Activated CD8-positive, alpha-beta memory T cell treated with anti-CD3 and anti-CD28 coated beads, Interleukin-2, amount 10 ng/mL, durations not matched to agents 7 days and 5 days (primary cell): ENCODE results near the gene ARL13B. TPM values are rescaled to one million over a fixed set of nuclear protein-coding genes. Genes with fewer than 3 reads are reported as not detected.
A peak's percentile ranks its signal among the peaks of the same experiment; 100 is the strongest.
"Not testable (repeated sequence)": the region's sequence is repeated elsewhere in the genome, so short reads cannot be mapped to it uniquely, and the experiment has no call there.

Experiments
- ATAC-seq: fragments of 150-1000 bp; cut with Tn5 transposase; one replicate; pipeline ENCODE4 v1.10.0; 2021; ENCODE audit warnings: moderate library complexity
- CTCF ChIA-PET: fragments of 350-600 bp; sonication (Branson Sonifier 250); formaldehyde crosslinking; loops from one replicate; lab custom pipeline; 2021; ENCODE audit warnings: antibody characterized with exemption; lab: Charles Lee
- DNase-seq: peaks from one replicate; pipeline ENCODE4 v3.0.0-alpha.2; 2020
- H3K27ac Mint-ChIP-seq: one replicate; pipeline ENCODE4 v1.8.0; 2021; ENCODE audit warnings: mild to moderate bottlenecking, mixed read lengths
- H3K27me3 Mint-ChIP-seq: one replicate; pipeline ENCODE4 v1.8.0; 2021; ENCODE audit warnings: mixed read lengths
- H3K36me3 Mint-ChIP-seq: one replicate; pipeline ENCODE4 v1.8.0; 2021; ENCODE audit warnings: mild to moderate bottlenecking, mixed read lengths
- H3K4me1 Mint-ChIP-seq: one replicate; pipeline ENCODE4 v1.8.0; 2021; ENCODE audit warnings: mixed read lengths
- H3K4me3 Mint-ChIP-seq: one replicate; pipeline ENCODE4 v1.8.0; 2021; ENCODE audit warnings: mild to moderate bottlenecking, moderate library complexity, mixed read lengths
- H3K9me3 Mint-ChIP-seq: one replicate; pipeline ENCODE4 v1.8.0; 2022; ENCODE audit warnings: low read depth, mixed read lengths
- total RNA-seq, 2 experiments: library from RNA; stranded (reverse); gene quantifications; one replicate each; pipeline ENCODE4 v1.2.3, GENCODE V29; 2021

The ARL13B gene
- total RNA-seq, 2 experiments from 2014 or later = 13.8 to 15.6 TPM

DNA sequence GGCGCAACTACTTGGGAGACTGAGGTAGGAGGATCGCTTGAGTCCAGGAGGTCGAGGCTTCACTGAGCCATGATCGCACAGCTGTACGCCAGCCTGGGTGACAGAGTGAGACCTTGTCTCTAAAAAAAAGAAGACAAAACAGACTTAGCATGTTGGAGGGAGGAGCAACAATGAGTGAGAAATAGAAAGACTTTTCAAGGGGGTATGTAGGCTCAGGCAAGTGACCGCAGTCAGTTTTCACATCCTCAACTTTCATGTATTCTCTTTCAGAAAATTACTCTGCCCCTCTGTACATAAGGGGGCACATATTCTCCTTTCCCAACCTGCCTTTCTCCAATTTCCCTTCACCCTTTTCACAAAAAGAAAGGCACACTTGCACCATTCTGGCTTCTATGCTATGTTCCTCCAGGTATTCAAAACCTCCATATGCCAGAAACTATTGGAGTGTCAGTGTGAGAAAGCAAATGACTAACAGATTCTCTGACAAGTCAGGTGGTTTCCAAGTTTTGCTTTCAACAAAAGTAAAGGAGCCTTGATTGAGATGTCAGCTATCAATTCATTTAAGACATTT is 90.5 kb downstream of the ARL13B start:
- H3K36me3 Mint-ChIP-seq = peaks cover 58% of the 10 kb centered on the region
- H3K4me3 Mint-ChIP-seq = no peak overlapping the region
- CTCF ChIA-PET = interaction anchor here (1.1 to 4.6 kb wide), 6 partner anchors 7 to 91 kb away, joined by 3 to 31 read pairs (median 4); partner anchors contain the start of genes ARL13B, DHFR2, NSUN3 and STX19
- peaks cover 57% of the 10 kb centered on the region for H3K4me1 Mint-ChIP-seq
- H3K27ac Mint-ChIP-seq = peak overlapping the region; percentile 48
- H3K27me3 Mint-ChIP-seq = no peaks in the 10 kb centered on the region
- ATAC-seq = no peak
- no peak for DNase-seq
- H3K9me3 Mint-ChIP-seq = peaks cover 8% of the 10 kb centered on the region

GRCh38 chr3:94071713-94072284 is 91.8 kb downstream of the ARL13B start:
- H3K9me3 Mint-ChIP-seq = peaks cover 8% of the 10 kb centered on the region
- peak overlapping the region; percentile 78 for H3K27ac Mint-ChIP-seq
- ATAC-seq = peak; percentile 95
- peak; percentile 61 for DNase-seq
- H3K4me1 Mint-ChIP-seq = peaks cover 44% of the 10 kb centered on the region
- peaks cover 59% of the 10 kb centered on the region for H3K36me3 Mint-ChIP-seq
- CTCF ChIA-PET = interaction anchor here (0.6 to 4.6 kb wide), 4 partner anchors 8 to 76 kb away, joined by 3 to 31 read pairs (median 9); partner anchors contain the start of genes DHFR2 and NSUN3
- no peaks in the 10 kb centered on the region for H3K27me3 Mint-ChIP-seq
- no peak overlapping the region for H3K4me3 Mint-ChIP-seq

DNA sequence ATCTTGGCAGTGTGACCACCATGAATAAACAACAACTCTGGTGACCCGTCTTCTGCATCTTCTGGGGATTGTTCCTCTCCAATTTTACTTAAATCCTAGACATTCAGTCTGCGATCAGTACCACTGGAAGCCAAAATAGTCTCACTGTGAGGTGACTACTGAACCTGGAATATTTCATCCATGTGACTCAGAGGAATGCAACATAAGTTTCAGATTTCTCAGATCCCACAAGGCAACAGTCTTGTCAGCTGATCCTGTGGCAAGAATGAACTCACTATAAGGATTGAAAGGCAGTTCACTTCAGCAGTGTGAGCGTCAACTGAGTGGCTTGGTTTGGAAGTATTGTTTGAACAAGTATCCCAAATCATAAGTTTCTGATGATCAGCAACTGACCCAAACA is 96.1 kb downstream of the ARL13B start:
- peaks cover 55% of the 10 kb centered on the region for H3K36me3 Mint-ChIP-seq
- H3K4me3 Mint-ChIP-seq = no peak overlapping the region
- CTCF ChIA-PET = no interaction called here
- H3K27ac Mint-ChIP-seq = no peak overlapping the region
- ATAC-seq (no peak), DNase-seq (no peak)
- H3K27me3 Mint-ChIP-seq = no peaks in the 10 kb centered on the region
- H3K9me3 Mint-ChIP-seq = no peaks in the 10 kb centered on the region
- H3K4me1 Mint-ChIP-seq = peaks cover 42% of the 10 kb centered on the region

DNA sequence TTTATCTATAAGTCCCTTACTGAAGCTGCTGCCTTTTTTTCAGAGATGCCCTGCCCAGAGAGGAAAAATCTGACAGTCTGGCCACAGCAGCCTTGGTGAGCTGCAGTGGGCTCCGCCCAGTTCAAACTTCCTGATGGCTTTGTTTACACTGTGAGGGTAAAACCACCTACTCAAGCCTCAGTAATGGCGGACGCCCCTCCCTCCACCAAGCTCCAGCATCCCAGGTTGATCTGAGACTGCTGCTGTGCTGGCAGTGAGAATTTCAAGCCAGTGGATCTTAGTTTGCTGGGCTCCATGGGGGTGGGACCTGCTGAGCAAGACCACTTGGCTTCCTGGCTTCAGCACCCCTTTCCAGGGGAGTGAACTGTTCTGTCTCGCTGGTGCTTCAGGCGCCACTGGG is 100.6 kb downstream of the ARL13B start:
- CTCF ChIA-PET = interaction anchor here (1.8 kb wide), 1 partner anchor 11 kb away, joined by 4 read pairs; no protein-coding TSS in a partner anchor
- Mint-ChIP-seq H3K36me3 (peaks cover 41% of the 10 kb centered on the region), H3K4me1 (peaks cover 41% of the 10 kb centered on the region)
- H3K9me3 Mint-ChIP-seq, H3K4me3 Mint-ChIP-seq, H3K27ac Mint-ChIP-seq, ATAC-seq, H3K27me3 Mint-ChIP-seq: not testable (repeated sequence)
- DNase-seq = peak; percentile 45

GRCh38 chr3:94081884-94082283 is 101.9 kb downstream of the ARL13B start:
- Mint-ChIP-seq H3K27me3 (no peaks in the 10 kb centered on the region), H3K9me3 (no peaks in the 10 kb centered on the region), H3K4me1 (peaks cover 41% of the 10 kb centered on the region), H3K4me3 (no peak overlapping the region), H3K27ac (no peak overlapping the region), H3K36me3 (peaks cover 35% of the 10 kb centered on the region)
- ATAC-seq (no peak), DNase-seq (no peak)
- CTCF ChIA-PET = interaction anchor here (1.4 to 1.8 kb wide), 2 partner anchors 13 to 77 kb away, joined by 3 to 4 read pairs; no protein-coding TSS in a partner anchor

- H3K36me3 Mint-ChIP-seq = peaks cover 32% of the 10 kb centered on the region
- no peak overlapping the region for H3K4me3 Mint-ChIP-seq
- CTCF ChIA-PET = interaction anchor here (0.7 to 1.4 kb wide), 2 partner anchors 78 to 361 kb away, joined by 3 read pairs; no protein-coding TSS in a partner anchor
Observed at GRCh38 chr3:94082391-94082937, 102.5 kb downstream of the ARL13B start.

DNA sequence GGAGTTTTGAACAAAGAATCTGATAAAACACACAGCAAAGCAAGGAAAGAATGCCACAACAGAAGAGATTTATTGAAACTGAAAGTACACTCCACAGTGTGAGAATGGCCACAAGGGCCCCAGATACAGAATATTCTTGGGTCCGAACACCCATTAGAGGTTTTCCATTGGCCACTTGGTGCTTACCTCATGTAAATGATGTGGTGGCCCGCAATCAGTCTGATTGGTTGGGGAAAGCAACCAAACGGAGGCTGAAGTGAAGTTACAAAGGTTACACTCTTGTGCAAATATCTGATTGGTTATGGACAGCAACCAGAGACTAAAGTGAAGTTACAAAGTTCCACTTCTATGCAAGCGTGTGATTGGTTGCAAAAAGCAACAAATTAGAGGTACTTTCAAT is 103.3 kb downstream of the ARL13B start:
- Mint-ChIP-seq H3K4me3 (peak overlapping the region; percentile 38), H3K27ac (peak overlapping the region; percentile 71), H3K27me3 (no peaks in the 10 kb centered on the region), H3K36me3 (peaks cover 33% of the 10 kb centered on the region), H3K9me3 (no peaks in the 10 kb centered on the region), H3K4me1 (peaks cover 39% of the 10 kb centered on the region)
- ATAC-seq (peak; percentile 83), DNase-seq (peak; percentile 55)
- CTCF ChIA-PET = no interaction called here

More at GRCh38 chr3:94082391-94082937, 102.5 kb downstream of the ARL13B start:
- no peaks in the 10 kb centered on the region for H3K9me3 Mint-ChIP-seq
- DNase-seq = no peak
- H3K27me3 Mint-ChIP-seq = no peaks in the 10 kb centered on the region
- peaks cover 41% of the 10 kb centered on the region for H3K4me1 Mint-ChIP-seq
- ATAC-seq = no peak
- H3K27ac Mint-ChIP-seq = peak overlapping the region; percentile 71

DNA sequence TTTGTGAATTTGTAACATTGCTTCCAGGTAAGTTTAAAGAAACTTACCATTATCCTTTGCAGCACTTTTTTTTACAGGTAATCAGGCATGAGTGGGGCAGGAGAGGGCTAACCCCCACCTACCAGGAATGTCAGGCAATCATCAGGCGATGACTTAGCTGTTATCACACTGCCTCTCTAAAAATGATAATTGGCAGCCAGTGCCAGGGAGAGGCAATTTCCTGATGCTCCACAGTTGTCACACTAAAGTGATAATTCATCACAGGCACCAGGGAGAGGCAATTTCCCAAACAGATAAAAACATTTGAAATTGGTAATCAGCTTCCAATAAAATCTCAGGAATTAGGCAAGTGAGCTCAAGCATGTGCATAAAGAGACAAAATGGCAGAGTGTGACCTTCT is 109.2 kb downstream of the ARL13B start:
- Mint-ChIP-seq H3K4me3 (no peak overlapping the region), H3K27ac (no peak overlapping the region), H3K36me3 (peaks cover 48% of the 10 kb centered on the region), H3K9me3 (no peaks in the 10 kb centered on the region), H3K27me3 (no peaks in the 10 kb centered on the region), H3K4me1 (peaks cover 2% of the 10 kb centered on the region)
- no peak for ATAC-seq
- CTCF ChIA-PET = no interaction called here
- no peak for DNase-seq

DNA sequence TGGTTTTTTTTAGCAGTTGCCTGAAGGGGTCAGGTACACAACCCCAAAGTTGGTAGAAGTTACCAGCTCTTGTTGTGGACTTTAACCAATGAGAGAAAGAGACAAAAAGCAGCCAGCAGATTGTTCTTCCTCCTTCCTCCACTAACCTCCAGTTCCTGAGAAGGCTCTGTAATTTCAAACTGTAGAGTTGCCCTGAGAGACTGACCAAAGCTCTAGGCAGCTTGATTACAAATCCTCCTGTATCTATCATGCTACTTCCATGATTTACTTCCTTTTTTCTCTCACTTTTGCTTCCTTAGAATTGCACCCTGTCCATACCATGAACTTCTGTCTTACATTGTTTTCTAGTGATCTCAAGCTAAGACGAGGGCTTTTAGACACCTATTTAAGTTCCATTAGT is 112.1 kb downstream of the ARL13B start:
- CTCF ChIA-PET = no interaction called here
- ATAC-seq (no peak), DNase-seq (no peak)
- H3K4me3 Mint-ChIP-seq = no peak overlapping the region
- H3K4me1 Mint-ChIP-seq = no peaks in the 10 kb centered on the region
- H3K27me3 Mint-ChIP-seq = no peaks in the 10 kb centered on the region
- H3K9me3 Mint-ChIP-seq = no peaks in the 10 kb centered on the region
- peaks cover 49% of the 10 kb centered on the region for H3K36me3 Mint-ChIP-seq
- H3K27ac Mint-ChIP-seq = peak overlapping the region; percentile 1

DNA sequence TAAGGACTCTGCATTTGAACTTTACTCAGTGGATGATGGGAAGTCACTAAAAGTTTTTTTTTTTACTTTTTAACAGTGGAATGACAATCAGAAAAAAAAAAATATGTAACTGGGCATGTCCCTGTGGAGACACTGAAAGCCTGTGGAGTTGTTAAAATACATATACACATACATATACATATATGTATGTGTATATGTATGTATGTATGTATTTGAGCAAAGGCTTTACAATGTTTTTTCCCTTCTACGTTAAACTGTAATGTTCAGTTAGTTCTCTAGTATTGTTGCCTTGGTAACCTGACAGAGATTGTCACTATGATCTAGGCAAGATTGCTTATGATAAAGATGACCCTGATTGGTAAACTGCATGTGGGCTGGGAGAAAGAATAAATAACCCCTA is 113.2 kb downstream of the ARL13B start:
- Mint-ChIP-seq H3K4me1 (peaks cover 2% of the 10 kb centered on the region), H3K36me3 (peaks cover 49% of the 10 kb centered on the region)
- no peak for ATAC-seq

GRCh38 chr3:94095111-94095510 is 115.2 kb downstream of the ARL13B start:
- peaks cover 7% of the 10 kb centered on the region for H3K4me1 Mint-ChIP-seq
- H3K4me3 Mint-ChIP-seq = no peak overlapping the region
- peaks cover 41% of the 10 kb centered on the region for H3K36me3 Mint-ChIP-seq
- no peaks in the 10 kb centered on the region for H3K9me3 Mint-ChIP-seq
- ATAC-seq (no peak), DNase-seq (no peak)
- CTCF ChIA-PET = no interaction called here
- H3K27ac Mint-ChIP-seq = peak overlapping the region; percentile 50
- no peaks in the 10 kb centered on the region for H3K27me3 Mint-ChIP-seq

More for the DNA sequence above, 113.2 kb downstream of the ARL13B start:
- CTCF ChIA-PET = no interaction called here
- DNase-seq = no peak
- H3K27me3 Mint-ChIP-seq = no peaks in the 10 kb centered on the region
- H3K27ac Mint-ChIP-seq = no peak overlapping the region
- H3K9me3 Mint-ChIP-seq = no peaks in the 10 kb centered on the region
- no peak overlapping the region for H3K4me3 Mint-ChIP-seq

DNA sequence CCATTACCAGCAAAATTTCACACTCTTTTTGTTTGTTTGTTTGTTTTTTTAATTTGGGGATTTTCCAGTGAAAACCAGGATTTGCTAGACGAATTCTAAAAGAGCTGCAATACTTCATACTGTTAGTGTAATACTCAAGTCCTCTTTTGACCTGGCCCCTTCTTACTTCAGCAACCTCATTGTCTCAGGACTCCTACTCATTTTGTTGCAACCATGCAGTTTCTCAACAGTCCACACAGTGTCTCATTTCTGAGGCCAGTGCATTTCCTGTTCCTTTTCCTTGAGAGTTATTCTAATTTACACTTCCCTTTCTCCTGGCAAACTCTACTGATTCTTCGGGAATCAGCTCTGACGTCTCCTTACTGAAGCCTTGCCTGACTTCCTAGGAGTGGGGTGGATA is 118.5 kb downstream of the ARL13B start:
- DNase-seq (no peak), ATAC-seq (no peak)
- Mint-ChIP-seq H3K27me3 (no peaks in the 10 kb centered on the region), H3K4me1 (peaks cover 7% of the 10 kb centered on the region), H3K27ac (no peak overlapping the region), H3K36me3 (peaks cover 27% of the 10 kb centered on the region), H3K9me3 (no peaks in the 10 kb centered on the region), H3K4me3 (no peak overlapping the region)
- CTCF ChIA-PET = interaction anchor here (1.7 kb wide), 1 partner anchor 29 kb away, joined by 4 read pairs; no protein-coding TSS in a partner anchor

- Mint-ChIP-seq H3K27me3 (no peaks in the 10 kb centered on the region), H3K27ac (no peak overlapping the region), H3K36me3 (peaks cover 26% of the 10 kb centered on the region), H3K4me3 (no peak overlapping the region), H3K4me1 (peaks cover 7% of the 10 kb centered on the region), H3K9me3 (no peaks in the 10 kb centered on the region)
- DNase-seq (no peak), ATAC-seq (no peak)
- CTCF ChIA-PET = interaction anchor here (1.7 kb wide), 1 partner anchor 30 kb away, joined by 4 read pairs; no protein-coding TSS in a partner anchor
Observed at GRCh38 chr3:94099311-94099710, 119.4 kb downstream of the ARL13B start.
